HG03025 (cell line): Measurements from ENCODE around the gene WFIKKN2.
"Not testable (repeated sequence)": the region's sequence is repeated elsewhere in the genome, so short reads cannot be mapped to it uniquely, and the experiment has no call there.

Source experiments
- ATAC-seq: cut with Tn5 transposase; IDR thresholded peaks from one replicate; pipeline ENCODE4 v1.9.1; 2021; ENCODE audit warnings: mild to moderate bottlenecking, moderate library complexity; ENCODE audit not compliant: unreplicated experiment, low FRiP score

WFIKKN2 gene, protein sequence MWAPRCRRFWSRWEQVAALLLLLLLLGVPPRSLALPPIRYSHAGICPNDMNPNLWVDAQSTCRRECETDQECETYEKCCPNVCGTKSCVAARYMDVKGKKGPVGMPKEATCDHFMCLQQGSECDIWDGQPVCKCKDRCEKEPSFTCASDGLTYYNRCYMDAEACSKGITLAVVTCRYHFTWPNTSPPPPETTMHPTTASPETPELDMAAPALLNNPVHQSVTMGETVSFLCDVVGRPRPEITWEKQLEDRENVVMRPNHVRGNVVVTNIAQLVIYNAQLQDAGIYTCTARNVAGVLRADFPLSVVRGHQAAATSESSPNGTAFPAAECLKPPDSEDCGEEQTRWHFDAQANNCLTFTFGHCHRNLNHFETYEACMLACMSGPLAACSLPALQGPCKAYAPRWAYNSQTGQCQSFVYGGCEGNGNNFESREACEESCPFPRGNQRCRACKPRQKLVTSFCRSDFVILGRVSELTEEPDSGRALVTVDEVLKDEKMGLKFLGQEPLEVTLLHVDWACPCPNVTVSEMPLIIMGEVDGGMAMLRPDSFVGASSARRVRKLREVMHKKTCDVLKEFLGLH

DNA sequence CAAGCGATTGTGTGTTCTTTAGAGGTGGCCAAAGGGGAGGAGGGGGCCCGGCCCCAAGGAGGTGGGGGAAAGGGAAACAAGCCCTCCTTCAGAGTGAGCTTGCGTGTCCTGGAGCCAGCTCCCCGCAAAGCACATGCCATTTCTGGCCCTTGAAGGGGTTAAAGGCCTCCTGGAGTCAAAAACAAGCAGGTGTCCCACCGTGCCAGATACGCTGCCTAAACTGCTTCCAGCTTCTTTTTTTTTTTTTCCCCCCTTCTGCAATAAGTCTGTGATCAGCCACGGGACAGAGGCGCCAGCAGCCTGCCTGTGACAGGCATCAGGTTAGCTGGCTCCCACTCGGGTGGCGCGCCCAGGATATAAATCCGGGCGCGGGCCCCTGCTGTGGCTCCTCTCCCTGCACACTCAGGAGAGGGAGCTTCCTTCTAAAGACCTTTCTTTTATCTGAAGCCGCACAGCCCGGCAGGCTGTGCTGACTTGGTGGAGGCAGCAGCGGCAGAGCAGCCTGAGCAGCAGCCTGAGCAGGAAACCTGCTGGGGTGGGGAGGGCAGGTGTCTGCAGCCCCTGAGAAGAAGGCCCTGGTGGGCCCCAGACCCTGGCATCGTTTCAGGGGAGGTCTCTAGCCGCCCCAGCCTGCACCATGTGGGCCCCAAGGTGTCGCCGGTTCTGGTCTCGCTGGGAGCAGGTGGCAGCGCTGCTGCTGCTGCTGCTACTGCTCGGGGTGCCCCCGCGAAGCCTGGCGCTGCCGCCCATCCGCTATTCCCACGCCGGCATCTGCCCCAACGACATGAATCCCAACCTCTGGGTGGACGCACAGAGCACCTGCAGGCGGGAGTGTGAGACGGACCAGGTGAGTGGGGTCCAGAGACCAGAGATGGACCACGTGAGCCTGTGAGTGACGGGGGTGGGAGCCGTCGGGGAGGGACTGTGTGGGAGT lies at the start of gene WFIKKN2:
WFIKKN2 (plus strand) TSS at position 286 of the 934 bp plus-strand sequence; CDS start at position 638, 352 bp downstream.
- no peak for ATAC-seq

DNA sequence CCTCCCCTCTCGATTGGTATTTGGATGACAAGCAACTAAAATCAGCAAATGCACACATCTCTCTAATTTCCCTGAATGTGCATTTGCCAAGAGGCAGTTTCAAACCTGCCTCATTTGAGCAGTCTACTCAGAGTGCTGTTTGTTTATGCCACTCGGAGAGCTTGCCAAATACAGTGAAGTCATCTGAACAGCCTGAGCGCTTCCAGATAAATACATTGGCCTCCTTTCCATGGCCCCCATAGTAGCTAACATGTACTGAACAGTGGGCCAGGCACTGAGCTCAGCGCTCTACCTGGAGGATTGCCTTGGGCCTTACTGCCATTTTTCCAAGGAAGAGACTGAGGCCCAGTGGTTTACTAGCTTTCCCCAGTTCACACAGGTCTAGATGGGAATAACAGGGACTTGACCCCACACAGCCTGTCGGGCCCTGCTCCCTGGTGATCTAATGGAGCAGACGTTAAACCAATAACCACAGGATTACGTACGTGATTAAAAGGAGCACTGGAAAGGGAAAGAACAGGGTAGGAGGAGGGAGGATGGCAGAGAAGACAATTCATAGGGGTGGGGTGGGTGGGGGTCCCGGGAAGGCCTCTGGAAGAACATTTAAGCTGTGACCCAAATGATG lies 49.3 kb upstream of the WFIKKN2 start:
- no peak for ATAC-seq

DNA sequence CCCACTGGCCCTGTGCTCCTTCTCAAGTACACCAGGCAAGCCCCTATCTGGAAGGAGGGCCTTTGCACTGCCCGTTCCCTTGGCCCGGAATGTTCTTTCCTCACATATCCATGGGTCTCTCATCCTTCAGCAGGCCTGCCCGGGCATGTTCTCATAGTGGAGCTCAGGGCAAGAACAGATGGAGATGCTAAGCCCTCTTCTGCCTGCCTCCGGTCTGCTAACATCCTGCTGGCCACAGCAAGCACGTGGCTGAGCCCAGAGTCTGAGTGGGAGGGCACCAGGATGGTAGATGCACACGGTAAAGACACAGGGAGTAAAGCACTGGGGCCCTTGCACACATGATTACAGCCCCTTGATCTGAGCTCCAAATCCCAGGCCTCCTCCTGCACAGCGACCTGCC lies 48.3 kb upstream of the WFIKKN2 start:
- no peak for ATAC-seq

DNA sequence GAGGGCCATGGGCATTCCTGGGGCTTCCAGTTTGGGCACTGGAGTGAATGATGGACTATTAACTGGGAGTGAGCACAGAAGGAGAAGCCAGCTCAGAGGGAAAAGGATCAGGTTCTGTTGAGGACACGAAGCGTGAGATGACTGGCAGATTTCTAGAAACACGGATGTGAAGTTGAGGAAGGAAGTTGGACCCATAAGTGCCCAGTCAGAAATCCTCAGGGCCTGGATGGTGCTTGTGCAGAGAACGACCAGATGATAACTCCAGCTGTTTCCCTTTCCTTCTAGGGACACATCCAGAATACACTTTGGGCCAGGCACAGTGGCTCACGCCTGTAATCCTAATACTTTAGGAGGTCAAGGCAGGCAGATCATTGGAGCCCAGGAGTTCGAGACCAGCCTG lies 44.8 kb upstream of the WFIKKN2 start:
- no peak for ATAC-seq

DNA sequence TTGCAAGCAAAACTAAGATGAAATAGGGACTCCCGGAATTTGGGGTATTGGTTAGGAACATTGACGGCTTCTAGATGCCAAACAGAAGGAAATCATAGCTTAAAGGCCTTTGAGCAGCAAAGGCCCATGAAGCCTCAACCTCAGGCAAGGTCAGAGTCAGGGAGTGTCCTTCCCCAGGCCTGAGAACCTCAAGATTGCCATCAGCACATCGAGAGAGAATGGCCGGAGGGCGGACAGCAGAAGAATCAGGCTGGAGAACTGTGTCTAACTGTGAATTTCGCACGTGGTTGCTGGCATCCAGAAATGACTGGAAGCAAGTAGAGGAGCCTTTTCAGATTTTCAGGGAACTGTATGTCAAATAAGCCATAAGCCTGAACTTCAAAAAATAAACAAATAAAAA lies 43.3 kb upstream of the WFIKKN2 start:
- ATAC-seq, result no peak

DNA sequence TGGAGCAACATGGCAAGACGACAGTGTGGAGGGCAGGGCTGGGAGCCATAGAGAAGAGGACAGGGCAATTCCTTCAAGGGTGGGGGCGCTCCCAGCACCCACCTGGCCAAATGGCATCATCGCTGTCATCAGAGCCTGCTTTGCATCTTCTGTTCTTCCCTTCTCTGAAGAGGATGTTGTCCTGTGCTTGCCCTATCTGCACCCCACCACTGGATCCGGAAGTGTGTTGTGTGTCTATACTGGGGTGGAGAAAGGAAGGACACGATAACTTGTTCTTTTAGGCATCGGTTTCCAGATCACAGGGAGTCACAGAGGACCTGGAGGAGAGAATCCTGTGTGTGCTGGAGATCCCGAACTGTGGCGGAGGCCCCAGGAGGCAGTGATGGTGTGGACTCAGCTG lies 42.4 kb upstream of the WFIKKN2 start:
- no peak for ATAC-seq

DNA sequence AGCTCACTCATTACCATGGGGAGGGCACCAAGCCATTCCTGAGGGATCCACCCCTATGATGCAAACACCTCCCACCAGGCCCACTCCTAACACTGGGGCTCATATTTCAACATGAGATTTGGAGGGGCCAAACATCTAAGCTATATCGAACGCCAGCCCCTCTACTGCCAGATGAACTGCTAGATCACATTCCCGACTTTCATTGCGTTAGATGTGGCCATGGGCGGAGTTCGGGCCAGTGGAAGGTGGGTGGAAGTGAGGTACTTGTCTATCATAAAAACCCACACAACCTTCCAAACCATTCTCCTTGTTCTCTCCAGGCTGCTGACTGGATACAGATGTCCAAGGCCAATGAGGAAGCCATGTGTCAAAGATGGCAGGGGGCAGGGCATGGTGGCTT lies 41.0 kb upstream of the WFIKKN2 start:
- ATAC-seq, result no peak

DNA sequence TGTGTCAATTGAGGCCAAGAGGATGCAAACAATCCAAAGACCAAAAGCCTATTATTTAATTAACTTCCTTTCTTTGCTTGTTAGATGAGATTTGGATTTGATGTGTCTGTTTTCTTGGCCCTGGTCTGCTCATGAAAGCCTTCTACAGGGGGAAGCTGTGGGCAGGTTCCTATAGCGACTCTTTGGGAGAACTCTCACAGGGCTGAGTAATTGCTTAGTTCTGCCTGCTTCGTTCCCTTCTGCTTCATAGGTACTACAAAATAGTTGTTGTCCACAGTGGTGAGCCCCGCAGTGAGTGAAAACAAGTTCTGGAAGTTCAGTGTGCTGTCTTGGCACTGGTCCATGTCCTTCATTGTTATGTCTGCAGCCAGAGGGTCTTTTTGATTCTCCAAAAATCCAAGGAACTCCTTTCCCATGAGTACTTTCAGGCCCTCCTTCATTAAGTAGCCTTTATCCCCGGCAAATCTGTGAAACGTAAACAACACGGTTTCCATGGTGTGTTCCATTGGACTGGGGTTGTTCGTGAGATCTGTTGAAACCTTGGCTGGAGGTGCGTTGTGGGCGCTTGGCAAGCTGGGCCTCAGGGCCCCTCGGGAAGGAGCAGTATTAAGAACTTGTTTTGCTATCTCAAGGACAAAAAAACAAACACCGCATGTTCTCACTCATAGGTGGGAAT lies 38.1 kb upstream of the WFIKKN2 start:
- ATAC-seq, result no peak

DNA sequence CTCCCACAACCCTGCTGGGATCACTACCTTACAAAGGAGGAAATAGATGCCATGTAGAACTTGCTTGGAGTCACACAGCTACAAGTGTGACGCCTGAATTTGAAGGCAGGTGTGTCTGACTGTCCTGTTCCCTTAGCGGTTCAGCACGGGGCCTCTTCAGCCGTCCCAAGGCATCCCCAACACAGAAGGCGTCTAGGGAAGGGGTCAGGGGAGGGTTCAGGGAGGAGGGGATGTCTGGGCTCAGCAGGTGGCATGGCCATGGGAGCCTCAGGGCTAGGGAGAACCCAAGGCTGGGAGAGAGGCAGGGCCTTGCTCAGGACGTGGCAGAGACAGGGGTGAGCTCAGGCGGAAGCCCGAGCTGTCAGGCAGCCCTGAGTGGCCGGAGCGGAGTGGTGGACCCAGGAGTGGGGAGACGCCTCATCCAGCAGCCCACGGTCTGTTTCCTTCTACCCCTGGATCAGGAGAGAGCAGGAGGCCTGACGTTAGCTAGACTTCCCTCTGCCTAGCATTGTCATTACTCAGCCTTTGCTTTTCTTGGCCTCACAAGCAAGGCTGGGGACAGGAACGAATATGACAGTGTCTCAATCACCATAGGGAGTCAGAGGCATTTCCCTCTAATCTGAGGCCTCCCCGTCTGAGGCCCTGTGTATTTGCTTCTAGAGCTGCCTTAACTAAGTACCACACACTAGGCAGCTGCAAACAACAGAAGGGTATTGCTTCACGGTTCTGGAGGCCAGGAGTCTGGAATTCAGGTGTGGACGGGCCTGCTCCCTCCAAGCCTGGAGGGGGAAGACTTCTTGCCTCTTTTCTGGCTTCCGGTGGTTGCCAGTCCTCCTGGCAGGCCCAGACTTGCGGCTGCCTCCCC lies 36.7 kb upstream of the WFIKKN2 start:
- no peak for ATAC-seq

DNA sequence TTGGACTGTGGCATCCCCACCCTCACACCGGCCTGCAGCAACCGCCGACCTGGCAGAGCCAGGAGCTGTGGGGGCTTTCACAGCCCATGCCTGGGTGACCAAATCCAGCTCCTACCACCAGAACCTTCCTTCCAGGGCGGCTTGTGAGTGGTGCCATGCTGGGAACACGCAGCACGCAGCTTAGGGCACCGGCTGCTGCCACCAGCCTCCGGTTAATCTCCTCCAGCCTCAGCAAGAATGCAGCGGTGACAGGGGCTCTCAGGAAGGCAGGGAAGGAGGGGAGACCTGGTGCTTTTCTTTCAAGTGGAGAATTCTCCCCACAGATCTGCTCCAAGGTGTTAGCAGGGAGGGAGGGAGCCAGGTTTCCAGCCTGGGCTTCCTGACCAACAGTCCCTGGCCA lies 35.8 kb upstream of the WFIKKN2 start:
- ATAC-seq, result no peak

DNA sequence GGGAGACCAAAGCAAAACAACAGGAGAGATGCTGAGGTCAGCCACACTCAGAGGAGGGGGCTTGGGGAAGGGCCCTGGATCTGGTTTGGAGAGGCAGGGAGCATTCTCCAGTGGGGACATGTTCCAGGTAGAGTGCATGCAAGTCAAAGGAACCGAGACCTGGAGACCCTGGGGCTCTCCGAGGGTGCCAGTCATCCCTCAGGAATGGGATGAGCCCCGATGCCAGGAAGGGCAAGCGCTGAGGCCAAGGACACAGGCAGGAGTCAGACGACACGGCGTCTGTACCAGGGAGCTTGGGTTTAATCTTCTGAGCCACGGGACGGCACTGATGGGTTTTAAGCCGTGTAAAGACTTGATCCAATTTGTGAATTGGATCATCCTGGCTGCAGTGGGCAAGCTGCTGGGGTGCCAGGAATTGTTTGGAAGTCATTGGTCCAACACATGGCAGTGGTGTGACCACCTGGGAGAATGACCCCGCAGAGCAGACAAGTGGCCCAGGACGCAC lies 35.1 kb upstream of the WFIKKN2 start:
- no peak for ATAC-seq

DNA sequence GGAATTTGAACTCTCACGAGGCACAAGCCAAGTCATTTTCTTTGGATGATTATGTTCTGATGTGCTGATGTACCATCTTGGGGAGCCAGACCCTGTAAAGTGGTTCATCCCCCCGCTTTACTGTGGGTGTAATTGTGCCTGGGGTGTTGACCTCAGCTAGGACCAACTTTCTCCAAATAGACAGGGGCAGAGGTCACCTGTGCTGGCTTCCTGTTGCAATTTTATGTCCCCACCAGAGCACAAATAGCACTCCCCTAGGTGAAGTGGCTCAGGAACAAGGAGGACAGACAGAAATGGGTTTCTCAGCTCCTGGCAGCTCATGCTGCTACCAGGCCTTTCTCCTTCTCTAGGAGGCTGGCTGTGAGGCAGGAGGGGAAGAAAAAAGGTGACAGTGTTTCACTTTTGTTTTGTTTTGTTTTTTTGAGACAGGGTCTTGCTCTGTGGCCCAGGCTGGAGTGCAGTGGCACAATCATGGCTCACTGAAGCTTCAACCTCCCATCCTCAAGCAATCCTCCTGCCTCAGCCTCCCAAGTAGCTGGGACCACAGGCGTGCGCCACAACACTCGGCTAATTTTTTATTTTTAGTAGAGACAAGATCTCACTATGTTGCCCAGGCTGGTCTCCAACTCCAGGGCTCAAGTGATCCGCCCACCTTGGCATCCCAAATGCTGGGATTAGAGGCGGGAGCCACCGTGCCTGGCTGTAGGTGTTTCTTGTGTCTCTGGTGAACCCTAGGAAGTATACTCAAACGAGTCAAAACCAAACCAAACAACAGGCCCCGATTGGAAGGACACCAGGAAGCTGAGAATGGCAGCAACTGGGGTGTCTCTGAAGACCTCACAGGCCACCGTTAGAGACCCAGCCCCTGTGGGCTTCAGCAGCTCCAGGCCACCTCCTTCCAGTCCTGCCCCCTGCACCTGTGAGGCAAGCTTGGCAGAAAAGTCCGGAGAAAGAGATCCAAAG lies 32.5 kb upstream of the WFIKKN2 start:
- no peak for ATAC-seq

DNA sequence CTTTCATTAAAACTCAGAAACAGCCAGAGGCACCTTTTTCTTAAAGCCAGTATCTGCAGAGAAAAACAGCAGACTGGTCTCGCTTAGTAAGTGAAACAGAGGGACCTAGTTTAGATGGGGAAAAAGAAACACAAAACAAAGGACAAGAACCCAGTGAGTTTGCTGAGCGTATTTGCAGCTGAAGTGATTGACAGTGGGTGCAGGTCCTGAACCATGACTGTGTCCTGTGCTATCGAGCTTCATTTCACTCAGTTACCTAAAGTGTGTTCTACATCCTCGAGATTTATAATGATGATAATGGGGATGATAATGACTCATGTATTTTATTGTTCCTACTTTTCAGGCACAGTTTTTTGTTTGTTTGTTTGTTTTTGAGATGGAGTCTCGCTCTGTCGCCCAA lies 31.7 kb upstream of the WFIKKN2 start:
- ATAC-seq, result no peak

DNA sequence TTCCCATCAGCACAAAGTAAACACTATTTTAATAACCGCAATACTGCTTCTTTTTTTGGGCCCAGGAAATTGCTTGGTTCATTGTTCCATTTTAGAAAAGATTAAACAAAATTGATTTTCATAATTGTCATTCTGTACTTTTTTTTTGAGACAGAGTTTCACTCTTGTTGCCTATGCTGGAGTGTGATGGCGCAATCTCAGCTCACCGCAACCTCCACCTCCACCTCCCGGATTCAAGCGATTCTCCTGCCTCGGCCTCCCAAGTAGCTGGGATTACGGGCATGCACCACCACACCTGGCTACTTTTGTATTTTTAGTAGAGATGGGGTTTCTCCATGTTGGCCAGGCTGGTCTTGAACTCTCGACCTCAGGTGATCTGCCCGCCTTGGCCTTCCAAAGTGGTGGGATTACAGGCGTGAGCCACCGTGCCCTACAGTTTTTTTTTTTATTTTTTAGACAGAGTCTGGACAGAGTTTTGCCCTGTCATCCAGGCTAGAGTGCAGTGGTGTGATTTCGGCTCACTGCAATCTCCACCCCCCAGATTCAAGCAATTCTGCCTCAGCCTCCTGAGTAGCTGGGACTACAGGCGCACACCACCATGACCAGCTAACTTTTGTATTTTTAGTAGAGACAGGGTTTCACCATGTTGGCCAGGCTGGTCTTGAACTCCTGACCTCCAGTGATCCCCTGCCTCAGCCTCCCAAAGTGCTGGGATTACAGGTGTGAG lies 30.5 kb upstream of the WFIKKN2 start:
- ATAC-seq, result not testable (repeated sequence)

DNA sequence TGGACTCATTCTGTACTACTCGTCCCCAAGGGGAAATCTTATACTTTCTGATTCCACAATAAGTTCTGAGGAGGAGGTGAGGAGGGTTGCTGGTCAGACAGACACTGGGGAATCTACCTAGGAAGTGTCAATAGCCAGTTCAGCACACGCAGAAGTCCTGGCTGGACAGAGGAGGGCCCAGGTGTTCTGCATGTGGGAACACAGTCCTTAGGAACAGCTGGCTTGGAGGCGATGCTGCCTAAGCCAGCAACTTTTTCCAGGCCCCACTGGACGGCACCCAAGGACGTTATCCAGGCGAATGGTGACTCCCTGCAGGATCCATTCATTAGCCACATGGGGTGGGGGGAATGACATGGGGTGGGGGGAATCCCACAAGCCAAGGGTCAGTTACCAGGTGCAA lies 29.9 kb upstream of the WFIKKN2 start:
- ATAC-seq, result no peak

DNA sequence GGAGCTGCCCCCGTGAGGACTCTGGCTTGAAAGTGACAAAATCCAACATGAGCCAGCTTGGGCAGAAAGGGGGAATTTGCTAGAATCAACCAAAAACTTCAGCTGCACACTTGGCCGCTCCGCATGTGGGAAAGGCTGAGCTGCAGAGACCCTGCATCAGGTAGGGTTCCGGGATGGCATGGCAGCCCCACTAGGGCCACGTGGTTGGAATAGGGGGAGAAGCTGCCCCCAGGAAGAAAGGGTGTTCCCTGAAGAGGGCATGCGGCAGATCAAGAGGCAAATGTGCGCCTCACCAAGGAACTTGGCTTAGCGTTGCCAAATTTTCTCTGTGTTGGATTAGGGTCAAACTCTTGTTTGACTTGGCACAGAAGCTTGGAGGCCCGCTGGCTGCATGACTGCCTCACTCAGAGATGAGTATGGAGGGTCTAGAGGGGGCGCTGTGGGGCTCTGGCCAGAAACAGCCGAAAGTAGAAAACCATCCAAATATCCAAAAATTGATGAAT lies 29.2 kb upstream of the WFIKKN2 start:
- ATAC-seq, result no peak

DNA sequence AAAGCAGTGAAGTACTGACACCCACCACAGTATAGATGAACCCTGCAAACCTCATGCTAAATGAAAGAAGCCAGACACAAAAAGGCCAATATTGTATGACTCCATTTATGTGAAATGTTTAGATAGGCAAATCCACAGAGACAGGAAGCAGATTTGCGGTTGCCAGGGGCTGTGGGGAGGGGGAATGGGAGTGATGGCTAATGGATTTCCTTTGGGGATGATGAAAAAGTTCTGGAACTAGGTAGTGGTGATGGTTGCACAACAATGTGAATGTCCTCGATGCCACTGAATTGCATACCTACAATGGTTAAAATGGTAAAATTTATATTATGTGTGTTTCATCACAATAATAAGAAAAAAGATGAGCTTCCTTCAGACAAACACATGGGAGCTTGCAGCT lies 28.4 kb upstream of the WFIKKN2 start:
- no peak for ATAC-seq
